ENCODE measurements around the gene IMPDH1. TPM values are rescaled to one million over a fixed set of nuclear protein-coding genes. Genes with fewer than 3 reads are reported as not detected.
A peak's percentile ranks its signal among the peaks of the same experiment; 100 is the strongest.

Gene IMPDH1
- total and polyA plus RNA-seq, 9 of the 15 experiments (the other 6 are each of a cell fraction or from before 2014, with no cell fraction given), result 0.80 to 118 (median 64.3) TPM

GRCh38 chr7:128452552-128452951 lies 42.8 kb upstream of the IMPDH1 start (continued):
- TF ChIP-seq PYGO2 (tag; IDR thresholded peaks at IDR 0.05), result no peak
- TF ChIP-seq HNRNPL (IDR thresholded peaks at IDR 0.05; ENCODE audit: low read depth, low read length), result no peak
- TF ChIP-seq HNRNPH1 (optimal IDR thresholded peaks at IDR 0.05; ENCODE audit: low read depth, low read length), result no peak
- TF ChIP-seq MTA1 (IDR thresholded peaks at IDR 0.05; ENCODE audit: borderline replicate concordance), result peak; percentile 29; the same call in 1 of the 2 replicates
- TF ChIP-seq PHB (CRISPR knock-in tag; IDR thresholded peaks at IDR 0.05), result no peak
- no peak for TF ChIP-seq ILK (tag; IDR thresholded peaks at IDR 0.05; ENCODE audit: borderline replicate concordance, low read depth)
- TF ChIP-seq EP400 (IDR thresholded peaks at IDR 0.05), result no peak
- TF ChIP-seq MCM5 (IDR thresholded peaks at IDR 0.05; ENCODE audit: low read depth), result no peak
- no peak for TF ChIP-seq ZNF140 (CRISPR knock-in tag; IDR thresholded peaks at IDR 0.05)
- 0 out of 4 replicates have a peak, but pooled peaks of 1 of the 2 experiments have one; percentile 29 for TF ChIP-seq HDAC1 (IDR thresholded peaks at IDR 0.05)
- TF ChIP-seq ZBTB5 (IDR thresholded peaks at IDR 0.05), result peak; percentile 59
- TF ChIP-seq ZNF134 (CRISPR knock-in tag; conservative IDR thresholded peaks at IDR 0.05), result no peak
- TF ChIP-seq MTF1 (CRISPR knock-in tag; IDR thresholded peaks at IDR 0.05; ENCODE audit: borderline replicate concordance), result no peak
- TF ChIP-seq NFATC3 (IDR thresholded peaks at IDR 0.05), result no peak
- TF ChIP-seq BCLAF1 (IDR thresholded peaks at IDR 0.05; ENCODE audit: borderline replicate concordance in 1 of 2, control insufficient read depth in 1 of 2, low read depth in 2 of 2, low read length in 1 of 2), result no peak
- TF ChIP-seq RNF219 (CRISPR knock-in tag; IDR thresholded peaks at IDR 0.05), result no peak
- no peak for TF ChIP-seq PHTF2 (CRISPR knock-in tag; IDR thresholded peaks at IDR 0.05)
- TF ChIP-seq ZNF121 (CRISPR knock-in tag; conservative IDR thresholded peaks at IDR 0.05), result 0 out of 2 replicates have a peak, but pooled peaks have one; percentile 6
- TF ChIP-seq ELK3 (CRISPR knock-in tag; IDR thresholded peaks at IDR 0.05), result no peak
- no peak for TF ChIP-seq ZBTB43 (CRISPR knock-in tag; IDR thresholded peaks at IDR 0.05)
